Measurements from ENCODE around the gene CCDC167.
A peak's percentile ranks its signal among the peaks of the same experiment; 100 is the strongest.

The CCDC167 gene

GRCh38 chr6:37519461-37519860, 19.8 kb upstream of the CCDC167 start:
- no peak for TF ChIP-seq GABPA (IDR thresholded peaks at IDR 0.05; ENCODE audit: low read depth)
- H3K27me3 ChIP-seq (ENCODE audit: insufficient read depth, poor library complexity, severe bottlenecking), result peaks cover 4% of the 10 kb centered on the region
- no peak overlapping the region for H3K4me3 ChIP-seq (replicated peaks; ENCODE audit: insufficient read depth, low read length)
- DNase-seq (ENCODE audit: low read depth in 1 of 2, low spot score in 1 of 2), result no peak
- H3K27ac ChIP-seq (replicated peaks), result no peak overlapping the region

- Histone ChIP-seq H3K27me3 (ENCODE audit: insufficient read depth, poor library complexity, severe bottlenecking) (peaks cover 13% of the 10 kb centered on the region), H3K27ac (replicated peaks) (no peak overlapping the region), H3K4me3 (replicated peaks; ENCODE audit: insufficient read depth, low read length) (no peak overlapping the region)
- no peak for DNase-seq (ENCODE audit: low read depth in 1 of 2, low spot score in 1 of 2)
- no peak for TF ChIP-seq SPI1 (IDR thresholded peaks at IDR 0.05; ENCODE audit: borderline replicate concordance, low read depth)
- no peak for TF ChIP-seq POLR2AphosphoS5 (IDR thresholded peaks at IDR 0.05; ENCODE audit: low read depth)
- TF ChIP-seq CTCF (IDR thresholded peaks at IDR 0.05; ENCODE audit: insufficient read depth, low read length), result no peak
- no peak for TF ChIP-seq GABPA (IDR thresholded peaks at IDR 0.05; ENCODE audit: low read depth)
- no peak for TF ChIP-seq REST (IDR thresholded peaks at IDR 0.05; ENCODE audit: insufficient replicate concordance, low read depth)
Observed at GRCh38 chr6:37518116-37518515, 18.4 kb upstream of the CCDC167 start.

- Histone ChIP-seq H3K27ac (replicated peaks) (no peak overlapping the region), H3K4me3 (replicated peaks; ENCODE audit: insufficient read depth, low read length) (no peak overlapping the region)
- DNase-seq (ENCODE audit: low read depth in 1 of 2, low spot score in 1 of 2), result peak; percentile 64 to 87
Observed at GRCh38 chr6:37517411-37517812, 17.7 kb upstream of the CCDC167 start.

More at GRCh38 chr6:37517411-37517812, 17.7 kb upstream of the CCDC167 start:
- H3K27me3 ChIP-seq (ENCODE audit: insufficient read depth, poor library complexity, severe bottlenecking), result peaks cover 18% of the 10 kb centered on the region
- no peak for TF ChIP-seq POLR2AphosphoS5 (IDR thresholded peaks at IDR 0.05; ENCODE audit: low read depth)
- no peak for TF ChIP-seq CTCF (IDR thresholded peaks at IDR 0.05; ENCODE audit: insufficient read depth, low read length)
- no peak for TF ChIP-seq REST (IDR thresholded peaks at IDR 0.05; ENCODE audit: insufficient replicate concordance, low read depth)
- no peak for TF ChIP-seq GABPA (IDR thresholded peaks at IDR 0.05; ENCODE audit: low read depth)
- no peak for TF ChIP-seq SPI1 (IDR thresholded peaks at IDR 0.05; ENCODE audit: borderline replicate concordance, low read depth)

Measured in HL-60 (cell line).